Inflammatory macrophage treated with lipopolysaccharide for 1 hour (primary cell): Measurements from ENCODE around the gene ITPKB.
"Not testable (repeated sequence)": the region's sequence is repeated elsewhere in the genome, so short reads cannot be mapped to it uniquely, and the experiment has no call there.

Source experiments
- DNase-seq, 2 donors: peaks; one replicate each; pipeline ENCODE4 v3.0.0-alpha.2; 2020 to 2022

ITPKB gene

DNA sequence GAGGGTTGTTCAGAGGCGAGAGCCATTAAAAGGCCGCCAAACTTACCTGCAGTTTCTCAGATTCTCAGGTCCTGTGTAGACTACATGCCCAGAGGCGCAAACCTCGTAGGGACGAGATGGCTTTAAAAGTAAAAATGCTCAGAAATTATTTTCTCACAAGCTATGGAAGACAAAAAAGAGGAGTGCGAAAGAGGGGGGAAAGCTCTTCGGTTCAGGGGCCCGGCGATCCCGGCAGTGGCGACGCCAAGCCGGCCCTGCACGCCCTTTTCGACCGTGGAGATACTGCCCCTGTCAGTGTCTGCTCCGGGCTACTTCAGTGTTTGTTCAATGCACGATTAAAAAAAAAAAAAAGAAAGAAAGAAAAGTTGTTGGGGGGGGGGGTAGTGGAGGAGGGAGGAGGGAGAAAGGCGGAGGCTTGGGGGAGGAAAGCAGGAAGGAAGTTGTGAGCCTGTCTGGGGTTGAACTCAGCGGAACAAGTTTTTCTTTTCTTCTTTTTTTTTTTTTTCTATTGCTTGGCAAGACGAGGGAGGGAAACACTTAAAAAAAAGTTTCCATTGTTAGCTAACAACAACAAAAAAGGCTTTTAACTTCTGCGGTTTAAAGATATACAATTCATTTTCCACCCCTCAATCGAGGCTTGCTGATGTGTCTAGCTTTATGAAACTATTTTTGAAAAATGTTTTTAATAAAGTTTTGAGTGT lies at the start of gene ITPKB:
ITPKB (minus strand) TSS at position 288 of the 701 bp plus-strand sequence. CDS start 1,824 bp downstream, outside the sequence.
- peak; percentile 63 to 80 for DNase-seq

DNA sequence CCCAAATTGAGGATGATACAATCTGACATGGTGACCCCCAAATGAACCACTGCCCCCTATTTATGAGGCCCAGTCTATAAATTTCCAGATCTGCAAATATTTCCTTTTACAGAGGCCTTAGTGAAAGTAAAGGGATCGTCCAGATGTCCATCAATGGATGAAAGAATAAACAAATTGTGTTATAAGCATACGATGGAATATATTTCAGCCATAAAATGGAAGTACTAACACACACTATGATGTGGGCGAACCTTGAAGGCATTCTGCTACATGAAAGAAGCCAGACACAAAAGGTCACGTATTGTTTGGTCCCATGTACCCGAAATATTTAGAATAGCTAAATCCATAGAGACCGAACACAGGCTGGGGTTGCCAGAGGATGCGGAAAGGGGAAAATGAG lies 48.6 kb upstream of the ITPKB start:
- DNase-seq, result no peak

DNA sequence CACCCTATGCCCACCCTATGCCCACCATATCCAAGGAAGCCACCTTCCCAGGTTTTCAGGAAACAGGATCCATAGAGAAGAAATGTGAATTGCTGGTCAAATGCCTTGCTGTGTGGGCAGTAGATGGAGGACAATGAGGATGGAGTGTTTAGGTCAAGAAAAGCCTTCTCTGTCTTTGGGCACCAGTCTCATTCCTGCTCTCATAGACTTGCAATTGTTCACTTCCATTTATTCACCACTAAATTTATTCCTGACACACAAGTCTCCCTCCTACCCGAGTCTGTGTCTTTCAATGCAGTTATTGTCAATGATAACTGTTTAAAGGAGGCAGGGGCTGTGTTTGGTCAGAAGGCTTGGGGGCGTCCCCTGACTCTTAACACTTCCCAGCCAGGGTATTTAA lies 48.0 kb upstream of the ITPKB start:
- no peak for DNase-seq

DNA sequence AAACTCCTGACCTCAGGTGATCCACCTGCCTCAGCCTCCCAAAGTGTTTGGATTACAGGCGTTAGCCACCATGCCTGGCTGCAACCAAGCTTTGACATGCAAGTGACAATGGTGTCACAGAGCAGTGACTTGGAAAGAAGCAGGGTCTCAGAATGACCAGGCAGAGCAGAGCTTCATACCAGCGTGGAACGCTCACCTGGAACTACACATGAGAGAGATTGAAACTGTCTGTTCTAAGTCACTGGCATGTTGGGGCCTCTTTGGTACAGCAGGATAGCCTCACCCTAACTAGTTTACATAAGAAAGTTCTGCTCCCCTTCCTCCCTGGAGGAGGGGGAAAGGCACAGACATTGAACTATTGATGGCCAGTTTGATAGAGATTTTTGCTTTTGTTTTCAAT lies 47.5 kb upstream of the ITPKB start:
- no peak for DNase-seq

DNA sequence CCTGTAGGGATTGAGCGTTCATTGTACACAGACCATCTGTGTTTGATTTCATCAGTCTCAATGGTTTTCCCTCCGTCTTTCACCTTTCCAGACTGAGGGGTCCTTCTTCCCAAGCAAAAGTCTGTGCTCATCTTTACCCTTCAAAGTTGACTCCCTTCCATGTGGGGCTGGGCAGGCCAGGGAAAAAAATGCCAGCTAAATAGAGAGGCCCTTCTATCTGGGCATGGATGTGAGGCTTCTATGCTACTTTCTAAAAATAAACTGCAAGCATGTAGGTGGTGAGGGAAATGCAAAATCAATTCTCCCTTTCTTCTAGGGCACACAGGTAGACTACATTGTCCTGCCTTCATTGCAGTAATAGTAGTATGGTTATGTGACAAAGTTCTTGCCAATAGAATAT lies 46.7 kb upstream of the ITPKB start:
- DNase-seq, result no peak

DNA sequence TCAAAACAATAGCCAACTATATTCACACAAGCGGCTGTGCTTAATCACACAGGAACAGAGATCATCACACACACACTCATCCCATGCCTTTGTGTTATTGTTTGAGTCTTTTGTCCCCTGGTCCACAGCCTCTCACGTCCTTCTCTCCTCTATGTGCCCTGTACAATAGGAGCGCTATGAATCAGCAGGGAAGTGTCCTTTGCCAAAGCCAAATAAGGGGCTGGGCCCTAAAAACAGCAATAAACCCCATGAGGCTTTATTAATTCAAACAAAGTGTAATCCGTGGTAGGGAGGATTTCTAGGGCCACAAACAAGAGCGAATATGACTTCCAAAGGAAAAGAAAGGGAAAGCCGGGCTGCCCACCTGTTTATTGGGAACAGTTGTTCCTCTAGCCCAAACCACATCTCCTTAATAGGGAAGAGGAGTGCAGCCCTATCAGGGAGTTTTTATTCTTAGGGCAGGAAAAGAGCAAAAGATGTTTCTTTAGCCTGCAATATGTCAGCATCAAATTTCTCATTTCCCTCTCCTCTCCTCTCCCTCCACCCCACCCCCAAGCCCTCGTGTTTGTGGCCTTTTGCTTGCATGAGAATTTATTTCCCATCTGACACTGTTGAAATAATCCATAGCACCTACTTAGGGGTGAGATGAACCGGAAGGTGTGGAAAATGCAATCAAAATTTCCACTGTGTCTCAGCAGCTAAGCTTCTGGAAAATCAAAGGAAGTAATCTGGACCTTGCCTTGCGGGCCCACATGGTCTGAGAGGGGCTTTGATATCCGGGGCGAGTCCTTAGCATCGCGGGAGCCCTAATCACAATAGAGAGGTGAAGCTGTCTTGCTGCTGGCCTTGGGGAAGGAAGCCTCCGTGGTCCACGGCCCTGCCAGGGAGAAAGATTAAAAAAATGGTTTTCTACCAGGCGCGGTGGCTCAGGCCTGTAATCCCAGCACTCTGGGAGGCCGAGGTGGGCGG lies 45.3 kb upstream of the ITPKB start:
- DNase-seq, result no peak

DNA sequence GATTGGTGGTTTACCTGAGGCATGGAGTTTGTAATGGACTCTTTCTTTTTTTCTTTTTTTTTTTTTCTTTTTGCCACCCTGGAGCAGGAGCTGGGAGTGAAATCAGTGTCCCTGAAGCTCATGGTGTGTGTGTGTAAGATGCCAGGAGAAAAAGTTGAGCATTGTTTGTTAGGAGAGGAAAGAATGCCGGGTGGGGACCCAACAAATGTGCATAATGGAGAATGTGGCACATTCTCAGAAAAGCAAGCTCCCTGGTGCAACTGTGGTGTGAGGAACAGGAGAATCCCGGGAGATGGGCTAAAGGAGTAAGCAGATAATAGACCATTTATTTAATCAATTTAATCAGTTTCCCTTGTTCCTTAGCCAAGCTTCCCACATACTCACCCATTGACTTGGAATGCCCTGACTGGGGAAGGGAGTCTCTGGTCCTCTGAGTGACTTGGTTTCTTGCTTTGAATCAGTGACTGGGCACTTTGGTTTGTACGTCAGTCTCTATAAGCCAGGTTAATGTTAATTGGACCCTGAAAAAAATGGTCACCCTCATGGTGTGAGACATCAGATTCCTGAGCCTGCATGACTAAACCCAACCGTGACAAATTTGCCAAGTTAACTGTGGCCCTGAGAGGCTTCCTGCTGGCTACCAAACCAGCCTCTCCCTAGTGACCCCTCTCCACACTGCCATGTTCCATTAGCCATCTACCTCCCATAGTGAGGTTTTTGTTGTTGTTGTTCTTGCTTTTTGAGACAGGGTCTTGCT lies 43.9 kb upstream of the ITPKB start:
- DNase-seq, result no peak

DNA sequence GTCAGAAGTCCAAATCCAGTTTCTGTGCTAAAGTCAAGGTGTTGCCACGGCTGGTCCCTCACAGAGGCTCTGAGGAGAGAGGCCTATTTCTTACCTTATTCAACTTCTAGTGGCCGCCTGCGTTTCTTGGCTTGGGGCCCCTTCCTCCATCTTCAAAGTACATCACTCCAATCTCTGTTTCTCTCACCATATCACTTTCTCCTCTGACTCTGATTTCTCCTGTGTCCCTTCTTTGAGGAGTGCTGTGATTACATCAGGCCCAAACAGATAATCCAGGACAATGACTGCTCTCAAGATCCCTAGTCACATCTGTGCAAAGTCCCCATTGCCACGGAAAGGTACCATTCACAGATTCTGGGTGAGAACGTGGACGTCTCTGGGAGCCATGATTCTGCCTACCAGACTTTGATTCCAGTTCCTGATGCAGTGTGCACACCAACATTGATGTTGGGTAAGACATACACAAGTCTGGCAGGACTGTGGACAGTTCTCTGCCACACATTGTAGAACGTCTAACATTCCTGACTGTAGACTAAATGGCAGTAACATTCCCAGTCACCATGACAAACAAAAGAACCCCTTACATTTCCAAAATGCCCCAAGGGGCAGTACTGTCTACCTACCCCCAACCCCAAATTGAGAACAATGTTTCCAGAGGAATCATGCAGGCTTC lies 43.0 kb upstream of the ITPKB start:
- no peak for DNase-seq

DNA sequence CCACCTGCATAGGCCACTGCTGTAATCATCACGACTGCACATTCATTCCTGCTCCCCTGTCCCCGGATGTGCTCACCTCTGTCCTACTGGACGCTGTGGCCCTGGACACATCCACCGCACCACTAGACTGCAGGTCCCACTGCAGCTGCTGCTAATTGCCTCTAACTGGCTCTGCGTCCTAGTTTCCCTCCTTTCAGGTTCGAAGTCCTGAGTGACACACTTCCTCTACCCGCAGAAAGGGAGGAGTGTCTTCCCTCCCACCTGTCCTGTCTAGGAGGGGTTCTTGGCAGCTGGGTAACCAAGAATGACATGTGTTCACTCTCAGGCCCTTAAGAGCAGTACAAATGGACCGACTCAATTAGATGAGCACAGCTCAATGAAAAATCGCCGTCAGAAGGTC lies 40.5 kb upstream of the ITPKB start:
- no peak for DNase-seq

DNA sequence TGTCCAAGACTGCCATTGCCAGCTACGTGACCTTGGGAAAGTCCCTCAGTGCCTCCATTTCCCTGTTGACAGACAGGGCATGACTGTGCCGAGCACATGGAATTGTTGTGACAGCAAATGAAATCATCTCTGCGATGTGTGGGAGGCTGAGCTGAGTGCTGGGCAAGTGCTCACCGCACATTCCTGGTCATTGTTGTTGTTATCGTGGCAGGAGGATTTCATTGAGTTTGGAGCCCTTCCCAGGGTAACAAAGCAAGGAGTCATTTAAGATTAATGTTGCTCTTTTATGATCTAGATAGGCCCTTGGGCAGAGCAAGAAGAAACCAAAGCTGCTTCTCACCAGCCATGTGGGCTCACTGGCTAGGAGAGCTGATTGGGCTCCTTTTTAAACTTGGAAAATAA lies 39.6 kb upstream of the ITPKB start:
- peak; percentile 71 to 93 for DNase-seq

DNA sequence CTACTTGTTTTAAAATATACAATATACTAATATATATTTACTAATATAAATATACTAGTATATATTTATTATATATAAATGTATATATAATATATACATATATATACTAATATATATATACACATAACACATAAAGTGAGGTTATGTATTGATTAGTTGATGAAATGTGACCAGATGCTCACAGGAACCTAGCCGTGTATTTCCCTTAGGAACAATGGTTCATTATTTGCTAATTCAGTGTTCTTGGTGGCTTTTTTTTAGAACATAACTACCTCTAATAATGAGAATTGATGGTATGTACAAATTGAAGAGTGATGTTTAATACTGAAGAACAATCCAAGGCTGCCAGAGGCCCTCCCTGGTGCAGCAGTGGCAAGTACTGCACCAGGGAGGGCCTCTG lies 37.9 kb upstream of the ITPKB start:
- no peak for DNase-seq

DNA sequence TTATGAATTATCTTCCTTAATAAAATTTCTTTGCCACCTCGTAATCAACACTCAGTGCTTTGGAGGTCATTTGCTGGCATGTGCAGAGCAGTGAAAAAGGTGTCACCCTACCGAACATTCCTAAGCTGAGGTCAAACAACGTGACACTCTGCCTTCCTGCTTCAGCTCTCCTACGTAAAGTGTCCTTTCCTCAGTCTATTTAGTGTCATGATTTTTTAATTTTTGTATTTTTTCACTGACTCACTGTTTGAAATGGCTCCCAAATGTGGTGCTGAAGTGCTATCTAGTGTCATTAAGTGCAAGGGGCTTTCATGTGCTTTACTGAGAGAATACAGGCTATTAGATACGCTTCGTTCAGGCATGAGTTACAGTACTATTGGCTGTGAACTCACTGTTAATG lies 37.0 kb upstream of the ITPKB start:
- DNase-seq, result no peak

DNA sequence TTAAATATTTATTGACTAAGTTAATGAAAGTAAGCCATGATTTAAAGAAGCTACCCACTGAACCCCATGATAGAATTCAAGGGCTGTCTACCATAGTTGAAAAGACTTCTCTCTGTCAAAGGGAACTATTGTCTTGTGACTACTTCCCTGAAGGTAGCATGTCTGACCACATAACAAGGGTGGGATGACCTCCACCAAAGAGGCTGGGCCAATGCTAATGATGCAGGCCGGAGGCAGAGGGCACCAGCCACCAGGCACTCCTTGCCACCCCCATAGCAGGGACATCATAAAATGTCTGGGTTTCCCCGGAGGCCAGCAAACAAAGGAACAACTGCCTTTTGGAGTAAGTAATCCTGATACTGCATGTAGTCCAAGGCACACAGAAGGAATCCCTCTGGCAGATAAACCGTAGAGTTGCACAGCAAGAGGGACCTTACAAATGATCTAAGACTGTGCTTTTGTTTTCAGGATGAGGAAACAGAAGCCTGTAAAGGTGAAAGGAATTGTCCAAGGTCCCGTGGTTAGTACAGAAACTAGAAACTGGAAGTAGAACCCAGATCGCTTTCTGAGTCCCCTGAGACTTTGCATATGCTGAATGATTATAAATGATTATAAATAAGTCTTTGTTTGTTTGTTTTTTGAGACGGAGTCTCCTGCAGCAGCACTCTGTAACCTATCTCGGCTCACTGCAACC lies 33.5 kb upstream of the ITPKB start:
- DNase-seq, result peak; percentile 29 to 76

DNA sequence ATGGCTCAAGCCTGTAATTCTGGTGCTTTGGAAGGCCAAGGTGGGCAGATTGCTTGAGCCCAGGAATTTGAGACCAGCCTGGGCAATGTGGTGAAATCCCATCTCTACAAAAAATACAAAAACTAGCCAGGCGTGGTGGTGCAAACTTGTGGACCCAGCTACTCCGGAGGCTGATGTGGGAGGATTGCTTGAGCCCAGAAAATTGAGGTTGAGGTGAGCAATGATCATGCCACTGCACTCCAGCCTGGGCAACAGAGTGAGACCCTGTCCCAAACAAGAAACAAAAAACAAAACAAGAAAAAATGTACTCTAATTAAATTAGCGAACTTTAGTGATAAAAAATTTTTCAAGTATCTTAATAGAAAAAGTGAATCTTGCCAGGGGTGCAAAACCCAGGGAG lies 28.1 kb upstream of the ITPKB start:
- DNase-seq, result not testable (repeated sequence)

DNA sequence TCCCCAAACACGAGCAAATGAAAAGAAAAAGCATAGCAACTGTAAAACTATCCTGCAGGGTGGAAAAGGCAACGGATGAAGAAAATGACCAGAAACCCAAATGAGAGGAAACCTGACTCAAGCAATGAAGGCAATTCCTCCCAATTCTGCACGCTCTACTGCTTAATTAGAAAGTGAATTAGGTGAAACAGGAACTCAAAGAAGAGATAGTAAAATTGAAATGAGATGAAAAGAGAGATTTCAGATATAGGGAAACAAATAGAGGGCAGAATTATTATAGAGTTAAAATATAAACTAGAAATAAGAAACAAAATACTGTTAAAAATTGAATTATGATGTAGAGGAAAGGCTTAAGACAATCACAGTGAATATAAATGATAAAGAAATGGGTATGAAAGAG lies 27.5 kb upstream of the ITPKB start:
- DNase-seq, result no peak

DNA sequence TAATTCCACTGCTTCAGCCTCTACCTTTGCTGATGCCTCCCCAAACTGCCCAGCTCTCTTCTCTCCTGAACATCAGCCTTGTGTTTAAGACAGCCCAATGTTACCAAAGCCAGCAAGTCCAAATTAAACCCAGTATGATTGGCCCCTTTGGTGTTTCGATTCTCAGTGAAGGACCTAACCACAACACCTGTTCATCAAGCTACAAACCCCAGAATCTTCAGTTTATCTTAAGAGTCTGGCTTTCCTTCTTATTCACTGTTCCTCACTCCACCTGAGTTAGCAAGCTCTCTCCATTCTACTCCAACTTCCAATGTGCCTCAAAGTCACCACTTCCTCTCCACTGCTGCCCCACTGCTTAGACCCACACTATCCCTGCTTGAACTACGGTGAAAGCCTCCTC lies 25.5 kb upstream of the ITPKB start:
- no peak for DNase-seq

DNA sequence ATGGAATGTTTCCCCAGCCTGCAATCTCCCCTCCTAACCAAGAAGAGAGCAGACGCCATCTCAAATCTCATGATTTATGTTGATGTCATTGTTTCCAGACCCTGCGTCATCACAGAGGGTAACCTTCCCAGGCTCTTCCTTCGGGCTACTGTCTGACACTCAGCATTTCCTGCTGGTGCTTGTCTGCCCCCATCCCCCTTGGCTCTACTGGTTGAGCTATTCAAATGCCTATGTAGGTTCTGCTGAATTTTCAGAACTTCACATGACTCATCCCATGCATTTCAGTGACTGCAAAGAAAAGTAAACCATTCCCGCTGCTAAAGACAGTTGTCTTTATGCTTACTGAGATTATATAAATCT lies 24.8 kb upstream of the ITPKB start:
- no peak for DNase-seq

DNA sequence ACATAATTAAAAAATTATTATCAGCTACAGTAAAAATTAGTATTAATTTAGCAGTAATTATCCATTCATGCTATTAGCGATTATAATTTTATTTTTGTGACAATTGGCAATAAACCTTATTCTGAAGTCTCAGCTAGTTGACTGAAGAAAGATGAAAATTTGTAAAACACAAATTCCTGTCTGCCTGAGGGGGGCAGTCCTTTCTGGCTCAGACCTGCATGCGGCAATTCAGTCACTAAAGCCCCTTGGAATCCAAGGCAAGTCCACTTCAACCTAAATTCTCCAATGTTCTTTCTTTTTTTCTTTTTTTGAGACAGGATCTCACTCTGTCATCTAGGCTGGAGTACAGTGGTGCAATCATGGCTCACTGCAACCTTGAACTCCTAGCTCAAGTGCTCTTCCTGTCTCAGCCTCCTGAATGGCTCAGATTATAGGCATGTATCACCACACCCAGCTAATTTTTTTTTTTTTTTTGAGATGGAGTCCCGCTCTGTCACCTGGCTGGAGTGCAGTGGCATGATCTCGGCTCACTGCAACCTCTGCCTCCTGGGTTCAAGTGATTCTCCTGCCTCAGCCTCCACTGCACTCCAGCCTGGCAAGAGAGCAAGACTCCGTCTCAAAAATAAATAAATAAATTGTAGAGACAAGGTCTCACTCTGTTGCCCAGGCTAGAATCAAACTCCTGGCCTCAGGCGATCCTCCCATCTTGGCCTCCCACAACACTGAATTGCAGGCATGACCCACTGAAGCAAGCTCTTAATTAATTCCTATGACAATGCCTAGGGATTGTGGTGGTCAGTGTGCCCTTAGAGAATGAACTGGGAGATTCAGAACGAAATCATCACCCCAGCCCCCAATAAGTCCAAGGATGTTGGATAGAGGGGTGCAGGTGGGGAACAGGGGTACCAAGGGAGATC lies 24.2 kb upstream of the ITPKB start:
- DNase-seq, result no peak

DNA sequence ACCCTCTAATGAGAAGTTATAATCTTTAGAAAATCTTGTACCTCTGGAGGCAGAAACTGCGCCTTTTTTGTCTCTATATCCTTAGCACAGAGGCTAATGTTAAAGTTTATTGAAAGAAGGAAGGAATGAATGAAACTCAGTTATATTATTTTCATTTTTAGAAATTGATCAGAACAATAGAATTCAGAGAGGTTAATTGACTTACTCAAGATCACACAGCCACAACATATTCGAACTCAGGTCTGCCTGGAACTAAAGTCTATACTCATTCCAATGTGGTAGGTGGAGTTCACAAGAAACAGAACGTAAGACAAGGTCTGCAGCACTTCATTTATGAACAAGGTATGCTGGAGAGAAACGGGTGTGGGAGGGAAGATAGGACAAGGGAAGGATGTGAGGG lies 23.0 kb upstream of the ITPKB start:
- DNase-seq, result no peak

DNA sequence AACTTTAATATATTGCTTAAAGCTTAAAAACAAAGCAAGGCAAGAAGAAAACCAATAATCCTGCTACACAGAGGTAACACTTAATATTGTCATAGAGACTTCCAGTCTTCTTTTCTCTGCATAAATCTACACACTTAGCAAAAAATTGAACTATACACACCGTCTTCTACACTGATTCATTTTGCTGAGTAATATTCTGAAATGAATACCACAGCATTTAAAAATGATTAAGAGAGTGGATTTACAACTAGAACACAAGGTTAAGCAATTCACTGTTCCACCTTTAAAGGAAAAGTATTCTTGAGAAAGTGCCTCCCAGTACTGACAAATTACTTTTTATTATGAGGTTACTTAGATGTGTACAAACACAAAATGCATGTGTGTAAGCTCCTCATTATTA lies 22.2 kb upstream of the ITPKB start:
- no peak for DNase-seq
